ENCODE data around the gene POLR3G.

POLR3G gene, protein sequence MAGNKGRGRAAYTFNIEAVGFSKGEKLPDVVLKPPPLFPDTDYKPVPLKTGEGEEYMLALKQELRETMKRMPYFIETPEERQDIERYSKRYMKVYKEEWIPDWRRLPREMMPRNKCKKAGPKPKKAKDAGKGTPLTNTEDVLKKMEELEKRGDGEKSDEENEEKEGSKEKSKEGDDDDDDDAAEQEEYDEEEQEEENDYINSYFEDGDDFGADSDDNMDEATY

DNA sequence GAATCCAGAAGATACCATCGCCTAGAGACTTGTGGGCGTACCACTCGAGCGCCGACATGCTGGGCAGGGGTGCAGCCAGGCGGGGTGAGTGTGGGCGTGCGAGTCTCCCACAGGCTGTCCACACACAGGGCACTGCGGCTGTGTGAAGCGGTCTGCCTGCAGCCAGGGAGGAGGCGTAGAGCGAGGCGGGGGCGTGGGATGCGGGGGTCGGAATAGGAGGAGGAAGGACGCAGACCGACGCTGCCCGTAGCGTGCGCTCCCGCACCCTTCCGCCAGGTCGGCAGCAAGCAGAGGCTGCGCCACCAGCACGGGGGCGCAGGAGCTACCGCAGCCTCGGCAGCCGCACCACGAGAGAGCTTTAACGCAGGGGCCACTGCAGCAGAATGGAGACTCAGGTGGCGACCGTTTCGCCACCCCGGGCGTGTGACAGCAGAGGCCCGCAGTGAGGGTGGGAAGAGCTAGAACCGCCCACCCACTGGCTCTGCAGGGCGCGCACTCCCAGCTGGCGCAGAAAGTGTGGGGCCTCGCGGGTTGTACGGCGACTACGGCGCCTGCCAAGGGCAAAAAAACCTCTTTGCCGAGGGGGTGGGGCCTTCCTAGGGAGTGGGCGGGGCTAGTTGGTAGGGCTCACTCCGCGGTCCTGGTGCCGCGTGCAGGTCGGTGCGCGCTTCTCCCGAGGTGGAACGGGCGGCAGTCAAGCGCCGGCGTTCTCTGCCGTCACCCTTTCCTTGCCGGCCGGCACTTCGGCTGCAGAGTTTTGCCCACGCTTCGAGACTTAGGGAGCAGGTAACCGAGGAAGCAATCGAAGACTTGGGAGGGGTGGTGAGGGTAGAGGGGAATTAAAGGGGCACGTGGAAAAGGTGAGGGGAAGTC, at the start of gene POLR3G, which contains the start of gene MBLAC2:
Gene POLR3G, plus strand, starts transcription at position 630 of the 873 bp plus-strand sequence. CDS start 10,704 bp downstream, outside the sequence.
Gene MBLAC2, minus strand, starts transcription at position 537 of the 873 bp plus-strand sequence. Its CDS starts 479 bp downstream, at position 58.
- DNase-seq: peak; percentile 63

DNA sequence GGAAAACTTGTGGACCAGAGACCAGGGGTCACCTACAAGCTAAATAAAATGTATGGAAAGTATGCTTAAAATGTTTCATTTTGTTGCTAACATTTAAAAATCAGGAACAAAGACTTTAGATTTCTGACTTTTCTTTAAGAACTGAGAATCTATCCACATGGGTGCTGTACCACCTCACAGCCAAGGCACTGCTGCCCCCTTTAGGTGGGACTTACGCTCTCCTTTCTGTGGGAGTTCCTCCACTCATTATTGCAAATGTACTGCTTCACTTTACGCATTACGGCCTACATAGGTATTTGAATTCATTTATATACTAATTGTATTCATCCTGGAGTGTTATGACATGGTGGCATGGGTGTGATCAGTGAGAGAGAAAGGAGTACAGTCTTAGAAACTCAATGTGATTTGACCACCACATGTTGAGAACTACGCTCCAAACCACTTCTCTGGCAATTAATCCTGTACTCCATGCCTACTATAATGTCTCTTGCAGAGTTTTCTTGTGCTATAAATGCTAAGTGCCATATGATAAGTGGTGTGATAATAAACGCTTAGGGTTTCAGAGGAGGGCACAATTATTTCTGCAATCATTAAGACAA, 40.4 kb upstream of the POLR3G start:
- no peak for DNase-seq

DNA sequence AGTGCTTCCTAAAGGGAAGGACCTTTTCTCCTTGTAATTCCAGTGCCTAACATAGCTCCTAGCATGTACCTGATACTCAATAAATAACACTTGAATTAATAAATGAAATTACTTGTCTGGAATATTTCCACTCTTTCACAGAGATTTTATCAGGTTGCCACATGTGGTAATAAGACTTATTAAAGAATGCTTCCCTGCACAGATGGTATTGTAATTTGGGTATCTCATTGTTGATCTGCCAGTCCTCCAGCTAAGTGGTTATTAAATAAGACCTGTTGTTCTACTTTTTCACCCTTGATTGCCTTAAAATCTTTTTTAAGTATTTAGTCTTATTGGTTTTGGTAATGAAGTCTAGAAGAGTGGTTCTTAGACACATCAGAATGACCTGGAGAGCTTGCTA, 37.0 kb upstream of the POLR3G start:
- DNase-seq: peak; percentile 79

DNA sequence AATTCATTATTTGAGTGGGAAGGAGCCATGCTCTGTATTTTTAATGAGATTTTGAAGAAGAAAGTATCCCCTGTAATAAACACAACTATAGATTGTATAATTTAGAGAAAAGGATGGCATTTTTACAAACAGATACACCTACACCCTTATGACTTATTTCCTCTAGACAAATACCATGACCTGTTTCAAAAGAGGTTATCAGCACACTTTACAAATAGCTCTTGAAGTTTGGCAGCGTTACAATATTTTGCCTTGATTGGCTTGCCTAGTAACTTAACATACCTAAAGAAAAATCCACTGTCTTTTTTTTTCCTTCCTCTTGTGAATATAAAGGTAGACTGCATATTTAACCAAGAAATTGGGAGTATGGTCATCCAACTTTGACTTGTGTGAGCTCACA, 36.6 kb upstream of the POLR3G start:
- no peak for DNase-seq

DNA sequence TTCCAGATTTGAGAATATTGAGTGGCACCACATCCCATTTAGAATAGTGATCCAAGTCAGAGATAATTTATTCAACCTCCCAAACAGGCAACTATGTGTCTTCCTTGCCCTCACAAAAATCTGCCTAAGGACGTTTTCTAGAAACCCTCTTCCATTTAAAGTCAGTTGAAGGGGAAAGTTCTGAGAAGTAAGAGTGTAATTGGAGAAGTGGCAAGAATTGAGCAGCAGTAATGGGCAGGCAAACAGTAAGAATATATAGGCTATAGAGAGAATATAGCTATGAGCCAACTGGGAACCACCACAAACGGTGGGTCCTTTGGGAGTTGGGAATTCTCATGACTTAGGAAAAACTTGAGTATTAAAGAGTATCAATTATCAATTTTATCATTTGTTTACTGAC, 34.0 kb upstream of the POLR3G start:
- DNase-seq: no peak

DNA sequence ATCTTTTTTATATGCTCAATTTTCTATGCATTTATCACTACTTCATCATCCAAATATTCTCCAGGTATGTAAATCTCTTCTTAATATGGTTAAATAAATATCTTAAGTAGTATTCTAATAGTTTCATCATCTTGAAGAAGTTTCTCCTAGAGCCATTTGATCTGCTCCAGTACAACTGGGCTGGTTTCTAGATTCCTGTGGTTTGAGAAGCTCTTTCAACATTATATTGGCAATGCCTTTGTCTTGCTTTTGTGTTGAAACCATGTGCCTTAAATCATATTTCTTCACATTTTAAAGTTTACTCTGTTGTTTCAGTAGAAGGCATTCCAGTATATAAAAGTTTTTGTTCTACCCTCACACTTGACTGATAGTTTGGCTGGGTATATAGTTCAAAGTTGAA, 27.7 kb upstream of the POLR3G start:
- no peak for DNase-seq

DNA sequence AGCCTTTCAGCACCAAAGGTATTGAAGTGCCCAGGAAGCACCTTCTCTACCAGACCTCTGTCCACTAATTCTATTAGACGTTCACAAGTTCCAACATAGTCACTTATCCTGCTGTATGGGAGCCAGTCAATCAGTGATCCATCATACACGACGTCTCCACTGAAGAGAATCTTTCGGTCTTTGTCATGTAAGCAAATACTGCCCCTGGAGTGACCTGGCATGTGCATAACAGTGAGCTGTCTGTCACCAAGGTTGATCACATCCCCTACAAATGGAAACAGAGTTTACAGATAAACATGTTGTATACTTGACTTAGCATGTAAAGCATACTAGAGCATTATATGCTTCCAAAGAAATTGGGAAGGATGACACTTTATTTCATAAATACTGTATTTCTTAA, 13.4 kb upstream of the POLR3G start:
- no peak for DNase-seq

DNA sequence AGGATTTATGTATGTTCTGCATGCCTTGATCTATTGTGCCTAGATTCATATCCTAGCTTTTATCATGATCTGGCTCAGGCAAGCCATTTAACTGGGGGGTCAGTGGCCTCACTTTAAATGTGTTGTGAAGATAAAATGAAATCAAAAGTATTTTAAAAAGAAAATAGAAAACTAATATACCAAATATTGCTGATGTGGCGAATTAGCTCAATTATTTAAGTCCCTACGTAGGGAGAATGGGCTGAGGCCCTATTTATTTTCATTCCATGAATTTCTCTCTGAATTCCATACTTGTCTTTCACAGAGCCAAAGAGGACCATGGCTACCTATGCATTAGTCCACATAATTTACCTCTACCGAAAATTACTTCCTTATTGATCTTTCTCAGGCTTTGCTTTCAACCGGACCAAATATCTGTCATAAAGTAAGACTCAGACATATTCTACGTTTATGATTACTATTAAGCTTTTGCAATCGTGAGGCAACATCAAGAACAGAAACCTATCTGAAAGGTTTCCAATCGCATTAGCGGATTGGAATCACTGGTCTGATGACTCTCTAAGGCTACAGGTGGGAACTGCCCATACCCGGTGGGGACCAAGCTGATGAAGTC, 1.8 kb upstream of the POLR3G start:
- DNase-seq: no peak

DNA sequence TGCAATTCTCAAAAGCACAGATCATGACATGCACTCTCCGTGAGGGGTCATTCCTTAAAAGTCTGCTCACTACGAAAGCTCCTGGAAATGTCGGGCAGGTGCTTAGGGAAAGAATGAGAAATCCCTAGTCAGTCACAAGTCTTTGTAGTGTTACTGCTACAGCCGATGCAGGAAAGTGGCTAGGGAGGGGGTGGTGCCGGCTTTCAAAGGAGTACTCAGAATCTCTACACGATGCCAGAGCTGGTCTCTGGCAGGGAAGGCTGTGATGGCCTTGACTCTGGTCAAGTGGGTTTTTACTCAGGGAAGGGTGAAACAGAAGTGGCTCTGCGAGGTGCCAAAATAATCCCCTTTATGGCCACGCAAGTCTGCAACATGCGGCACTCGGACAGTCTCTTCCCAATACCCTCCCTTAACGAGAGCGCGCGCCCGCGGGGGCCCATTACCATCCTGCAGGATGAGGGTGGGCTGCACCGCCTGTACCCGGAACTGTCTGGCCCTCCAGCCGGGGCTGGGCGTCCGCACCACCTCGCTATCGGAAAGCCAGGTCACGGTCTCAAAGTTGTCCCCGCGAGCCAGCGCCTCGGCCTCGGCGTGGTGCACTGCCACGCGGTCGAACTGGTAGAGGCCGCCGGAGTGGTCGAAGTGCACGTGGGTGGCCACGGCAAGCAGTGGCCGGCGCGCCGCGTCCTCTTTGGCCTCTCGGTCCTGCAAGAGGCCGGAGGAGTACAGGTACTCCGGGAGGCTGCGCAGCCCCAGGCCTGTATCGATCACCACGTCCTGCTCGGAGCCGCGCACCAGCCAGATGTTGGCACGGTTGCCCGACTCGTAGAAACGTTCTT, 1.0 kb upstream of the POLR3G start:
- peak; percentile 6 for DNase-seq

DNA sequence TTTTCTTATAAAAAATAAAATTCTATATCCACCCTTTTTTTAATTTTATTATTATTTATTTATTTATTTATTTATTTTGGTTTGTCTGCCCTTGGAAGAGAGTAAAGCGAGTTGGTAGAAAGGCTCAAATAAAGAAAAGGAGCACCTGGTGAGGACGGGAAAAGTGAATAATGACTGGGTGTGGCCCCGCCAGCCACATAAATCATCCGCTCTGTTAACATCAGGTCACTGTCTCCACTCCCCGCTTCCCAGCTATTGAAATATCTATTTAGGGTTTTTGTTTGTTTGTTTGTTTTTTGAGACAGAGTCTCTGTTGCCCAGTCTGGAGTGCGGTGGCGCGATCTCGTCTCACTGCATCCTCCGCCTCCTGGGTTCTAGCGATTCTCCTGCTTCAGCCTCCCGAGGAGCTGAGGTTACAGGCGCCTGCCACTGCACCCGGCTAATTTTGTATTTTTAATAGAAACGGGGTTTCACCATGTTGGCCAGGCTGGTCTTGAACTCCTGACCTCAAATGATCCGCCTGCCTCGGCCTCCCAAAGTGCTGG, 844 bp downstream of the POLR3G start:
- no peak for DNase-seq

DNA sequence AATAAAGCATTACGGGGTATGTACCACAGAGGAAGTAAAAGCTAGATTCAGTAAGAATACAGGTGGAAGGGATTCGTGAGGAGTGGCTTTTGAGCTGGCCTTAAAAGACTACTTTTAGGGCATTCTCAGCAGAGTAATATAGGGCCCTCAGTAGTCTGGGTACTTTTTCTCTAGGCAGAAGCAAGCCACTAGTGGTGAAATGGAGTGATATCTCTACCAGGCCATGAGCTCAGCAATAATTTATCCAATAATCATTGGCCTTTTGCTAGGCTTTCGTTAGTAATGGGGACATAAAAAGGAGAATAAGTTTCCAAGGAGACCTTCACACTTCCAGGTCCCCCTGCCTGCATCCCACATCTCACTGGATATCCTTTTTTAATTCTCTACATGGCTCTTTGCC, 1.7 kb downstream of the POLR3G start:
- DNase-seq: no peak

DNA sequence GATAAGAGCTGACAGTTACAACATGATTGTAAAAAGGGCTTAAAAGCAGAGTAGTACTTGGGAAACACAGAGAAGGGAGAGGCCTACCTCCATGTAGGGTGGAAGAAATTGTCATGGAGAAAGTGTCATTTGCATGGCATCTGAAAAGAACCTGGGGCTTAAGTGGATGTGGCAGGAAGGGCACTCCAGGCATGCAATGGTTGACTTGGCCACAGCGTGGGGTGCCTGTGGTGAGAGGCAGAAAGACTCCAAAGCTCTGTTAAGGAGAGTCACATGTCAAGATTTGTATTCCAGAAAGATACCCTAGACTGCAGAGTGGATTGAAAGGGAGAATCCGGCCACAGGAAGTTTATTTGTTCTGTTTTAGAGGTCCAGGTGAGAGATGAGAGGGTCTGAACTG, 2.4 kb downstream of the POLR3G start:
- DNase-seq: no peak

DNA sequence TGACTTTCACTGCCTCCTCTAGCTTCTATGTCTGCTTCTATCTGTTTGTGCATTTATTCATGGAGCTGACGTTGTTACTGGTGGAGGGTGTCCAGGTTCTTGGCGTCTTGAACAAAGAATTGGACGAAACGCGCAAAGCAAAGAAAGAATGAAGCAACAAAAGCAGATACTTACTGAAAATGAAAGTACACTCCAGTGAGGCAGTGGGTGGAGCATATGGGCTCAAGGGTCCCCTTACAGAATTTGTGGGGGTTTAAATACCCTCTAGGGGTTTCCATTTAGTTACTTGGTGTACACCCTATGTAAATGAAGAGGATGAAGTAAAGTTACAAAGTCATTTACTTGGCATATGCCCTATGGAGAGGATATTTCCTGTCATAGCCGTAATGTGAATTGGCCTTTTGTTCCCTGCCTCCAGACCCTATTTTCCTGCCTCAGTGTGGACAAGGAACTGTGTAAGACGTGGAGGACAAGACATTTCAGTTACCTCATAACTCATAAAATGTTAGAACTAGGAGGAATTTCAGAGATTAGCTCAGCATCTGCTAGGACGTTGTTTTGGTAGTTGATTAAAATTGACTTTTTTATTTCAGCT, 3.1 kb downstream of the POLR3G start:
- no peak for DNase-seq

DNA sequence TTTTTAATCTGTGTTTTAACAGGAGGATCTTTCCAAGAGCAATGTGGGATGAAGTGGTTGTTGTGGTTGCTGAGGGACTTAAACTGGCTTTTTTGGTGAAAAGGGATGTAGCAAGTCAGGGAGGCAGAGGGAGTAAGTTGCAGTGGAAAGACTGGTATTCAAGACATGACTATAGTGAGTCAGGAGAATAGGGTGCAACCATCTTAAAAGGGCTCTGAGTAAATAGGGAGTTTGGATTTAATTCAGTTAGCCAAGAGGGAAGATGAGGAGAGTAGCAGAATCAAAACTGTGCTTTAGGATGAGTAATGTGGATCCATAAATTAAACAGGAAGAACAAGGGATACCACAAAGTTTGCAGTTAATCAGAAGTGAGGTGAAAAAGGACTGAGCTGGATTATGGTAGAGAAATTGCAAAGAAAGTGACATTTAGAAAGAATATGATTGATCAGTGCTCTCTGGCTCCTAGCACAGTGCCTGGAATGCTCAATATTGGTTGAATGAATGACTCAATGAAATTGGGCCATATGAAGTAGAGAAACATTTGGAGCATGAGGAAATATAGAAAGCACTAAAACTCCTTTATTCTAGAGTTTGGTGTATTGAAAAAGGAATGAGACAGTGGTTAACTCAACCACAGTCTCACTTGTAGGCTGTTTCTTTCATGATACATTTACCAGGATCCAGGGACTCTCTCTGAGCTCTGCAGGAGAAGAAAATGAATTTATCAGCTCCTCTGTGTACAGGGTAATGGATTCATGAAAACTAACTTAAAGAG, 5.1 kb downstream of the POLR3G start:
- DNase-seq: no peak

DNA sequence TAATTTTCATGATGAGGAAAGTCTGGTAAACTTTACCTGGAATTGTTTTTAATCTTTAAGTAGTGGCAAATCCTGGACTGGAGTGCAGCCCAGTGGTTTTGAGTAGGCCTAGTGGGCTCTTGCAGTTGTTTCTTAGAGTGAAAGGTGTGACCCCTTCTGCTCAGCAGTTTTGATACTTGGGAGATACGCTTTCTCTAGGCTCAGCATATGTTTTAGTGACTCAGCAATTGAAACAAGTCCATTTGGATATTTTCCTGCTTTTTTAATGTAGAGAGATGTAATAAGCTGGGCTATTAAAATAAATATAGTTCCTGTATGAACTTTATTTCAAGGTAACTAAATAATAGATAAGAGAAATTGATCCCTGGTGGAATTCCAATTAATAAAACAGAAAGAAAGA, 6.0 kb downstream of the POLR3G start:
- no peak for DNase-seq

DNA sequence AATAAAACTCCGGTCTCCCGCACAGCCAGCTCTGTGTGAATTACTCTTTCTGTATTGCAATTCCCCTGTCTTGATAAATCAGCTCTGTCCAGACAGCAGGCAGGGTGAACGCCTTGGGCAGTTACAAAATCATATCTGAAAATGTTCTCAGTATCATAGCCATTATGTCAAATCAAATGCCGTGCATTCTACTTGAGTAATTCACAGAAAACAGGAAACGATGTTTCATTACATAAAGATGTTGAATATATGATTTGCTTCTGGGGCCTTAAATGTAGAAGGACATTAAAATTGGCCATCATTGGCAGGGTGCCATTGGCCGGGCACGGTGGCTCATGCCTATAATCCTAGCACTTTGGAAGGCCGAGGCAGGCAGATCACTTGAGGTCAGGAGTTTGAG, 8.5 kb downstream of the POLR3G start:
- DNase-seq: no peak

DNA sequence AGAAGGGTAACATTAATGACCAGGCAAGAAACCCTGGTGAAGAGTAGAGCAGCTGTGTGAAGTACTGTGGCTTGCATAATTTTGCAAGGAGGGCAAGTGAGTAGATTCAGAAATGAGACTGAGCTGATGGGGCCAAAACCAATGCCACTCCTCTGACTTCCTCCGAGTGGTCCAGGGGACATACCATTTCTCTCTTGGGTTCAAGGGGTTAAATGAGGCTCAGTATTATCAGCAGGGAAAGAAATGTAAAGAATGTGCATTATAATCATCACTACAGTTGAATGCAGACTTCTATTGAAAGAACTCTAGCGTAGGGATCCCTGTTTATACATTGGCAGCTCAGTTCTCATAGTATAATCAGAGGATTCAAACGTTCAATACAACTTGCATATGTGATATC, 9.9 kb downstream of the POLR3G start:
- no peak for DNase-seq

DNA sequence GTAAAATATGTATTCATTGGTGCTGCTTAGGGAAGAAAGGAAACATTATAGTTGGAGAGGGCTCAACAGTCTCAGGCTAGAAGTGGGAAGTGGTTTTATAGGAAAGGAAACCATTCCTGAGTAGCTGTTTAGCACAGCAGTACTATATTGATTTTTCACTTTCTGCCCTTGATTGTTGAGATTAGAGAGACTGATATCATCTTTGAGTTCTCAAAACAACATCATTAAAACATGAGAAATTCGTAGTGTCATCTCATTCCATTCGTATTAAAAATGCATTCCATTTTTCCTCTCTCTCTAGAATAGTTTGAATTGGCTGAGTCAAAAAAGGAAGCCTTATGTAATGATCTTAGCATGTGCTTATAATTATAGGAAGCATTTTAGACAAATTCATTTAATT, 14.1 kb downstream of the POLR3G start:
- DNase-seq: no peak

DNA sequence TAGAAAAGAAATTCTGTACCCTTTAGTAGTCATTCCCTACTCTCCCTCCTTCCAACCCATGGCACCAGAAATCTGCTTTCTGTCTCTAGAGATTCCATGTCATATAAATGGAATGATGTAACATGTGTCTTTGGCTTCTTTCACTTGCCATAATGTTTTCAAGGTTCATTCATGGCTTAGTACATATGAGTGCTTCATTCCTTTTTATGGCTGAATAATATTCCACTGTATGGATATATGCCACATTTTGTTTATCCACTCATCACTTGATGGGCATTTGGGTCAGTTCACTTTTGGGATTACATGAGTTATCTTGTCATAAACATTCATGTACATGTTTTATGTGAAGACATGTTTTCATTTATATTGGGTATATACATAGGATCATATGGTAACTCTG, 19.4 kb downstream of the POLR3G start:
- DNase-seq: no peak

DNA sequence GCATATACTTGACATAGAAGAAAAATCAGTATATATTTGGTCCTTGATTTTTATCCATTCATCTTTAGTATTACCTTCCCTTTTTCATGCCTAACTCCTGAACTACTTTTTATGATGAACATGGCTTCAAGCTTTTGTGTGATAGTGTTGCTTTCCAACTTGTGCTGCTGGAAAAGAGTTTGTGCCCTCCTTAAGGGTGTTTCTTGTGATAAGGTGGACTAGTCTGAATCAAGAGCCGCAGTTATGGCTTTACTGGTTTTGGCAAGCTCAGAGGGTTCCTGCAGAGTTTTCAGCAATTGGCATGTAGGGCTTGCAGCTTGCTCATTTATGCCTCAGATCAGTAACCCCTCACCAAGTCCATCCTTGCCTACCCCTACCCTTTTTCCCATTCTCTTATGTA, 20.5 kb downstream of the POLR3G start:
- no peak for DNase-seq

DNA sequence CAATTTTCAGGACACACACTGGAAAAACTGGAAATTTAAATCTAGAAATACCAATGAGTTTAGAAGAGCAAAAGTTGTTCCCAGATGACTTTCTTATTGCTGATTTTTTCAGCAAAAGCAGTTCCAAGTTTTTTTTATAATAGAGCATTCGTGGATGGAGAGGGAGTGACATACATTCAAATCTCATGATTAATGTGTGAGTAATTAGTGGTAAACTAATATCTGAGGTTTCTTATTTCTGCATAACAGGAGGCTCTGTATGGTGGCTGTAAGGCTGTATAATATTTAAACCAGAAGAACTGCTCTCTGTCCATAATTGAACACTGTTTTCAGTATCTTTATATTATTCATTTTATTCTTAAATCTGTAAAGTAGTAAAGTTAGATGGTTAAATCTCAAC, 28.9 kb downstream of the POLR3G start:
- DNase-seq: no peak

All from NCI-H524 treated with DMSO at 0.1 percent for 48 hours (cell line).